HG03439 (cell line): Measurements from ENCODE around the gene AGFG2.

Experiments used
- ATAC-seq: cut with Tn5 transposase; IDR thresholded peaks from one replicate; pipeline ENCODE4 v1.9.1; 2021; ENCODE audit warnings: mild to moderate bottlenecking, moderate library complexity; ENCODE audit not compliant: unreplicated experiment

The AGFG2 gene

DNA sequence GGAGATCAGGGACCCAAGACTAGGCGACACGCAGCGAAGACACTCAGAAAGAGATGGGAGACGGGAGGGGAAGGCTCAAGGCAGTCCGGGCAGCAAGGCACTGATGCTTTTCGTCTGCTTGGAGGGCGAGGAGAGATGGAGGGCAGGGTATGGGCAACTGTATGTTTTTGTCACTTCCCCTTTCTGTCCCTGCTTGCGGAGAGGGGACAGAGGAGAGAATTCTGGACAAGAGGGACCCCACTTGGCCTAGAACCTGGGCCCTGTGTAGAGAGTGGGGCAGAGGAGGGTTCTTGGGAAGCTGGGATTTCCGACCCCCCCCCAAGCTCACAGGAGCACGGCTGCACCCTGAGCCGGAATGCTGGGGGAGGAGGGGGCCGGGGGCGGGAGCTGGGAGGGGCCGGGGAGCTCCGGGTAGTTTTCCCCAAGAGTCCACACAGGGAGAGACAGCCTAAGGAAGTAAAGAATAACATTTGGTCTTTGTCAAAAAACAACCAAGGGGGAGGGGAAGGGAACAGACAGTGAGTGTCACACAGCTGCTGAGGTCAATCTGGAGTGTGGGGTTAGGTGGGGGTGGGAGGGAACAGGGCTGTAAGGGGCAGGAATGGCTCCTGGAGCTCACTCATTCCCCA is 45.2 kb downstream of the AGFG2 start:
- ATAC-seq = no peak

DNA sequence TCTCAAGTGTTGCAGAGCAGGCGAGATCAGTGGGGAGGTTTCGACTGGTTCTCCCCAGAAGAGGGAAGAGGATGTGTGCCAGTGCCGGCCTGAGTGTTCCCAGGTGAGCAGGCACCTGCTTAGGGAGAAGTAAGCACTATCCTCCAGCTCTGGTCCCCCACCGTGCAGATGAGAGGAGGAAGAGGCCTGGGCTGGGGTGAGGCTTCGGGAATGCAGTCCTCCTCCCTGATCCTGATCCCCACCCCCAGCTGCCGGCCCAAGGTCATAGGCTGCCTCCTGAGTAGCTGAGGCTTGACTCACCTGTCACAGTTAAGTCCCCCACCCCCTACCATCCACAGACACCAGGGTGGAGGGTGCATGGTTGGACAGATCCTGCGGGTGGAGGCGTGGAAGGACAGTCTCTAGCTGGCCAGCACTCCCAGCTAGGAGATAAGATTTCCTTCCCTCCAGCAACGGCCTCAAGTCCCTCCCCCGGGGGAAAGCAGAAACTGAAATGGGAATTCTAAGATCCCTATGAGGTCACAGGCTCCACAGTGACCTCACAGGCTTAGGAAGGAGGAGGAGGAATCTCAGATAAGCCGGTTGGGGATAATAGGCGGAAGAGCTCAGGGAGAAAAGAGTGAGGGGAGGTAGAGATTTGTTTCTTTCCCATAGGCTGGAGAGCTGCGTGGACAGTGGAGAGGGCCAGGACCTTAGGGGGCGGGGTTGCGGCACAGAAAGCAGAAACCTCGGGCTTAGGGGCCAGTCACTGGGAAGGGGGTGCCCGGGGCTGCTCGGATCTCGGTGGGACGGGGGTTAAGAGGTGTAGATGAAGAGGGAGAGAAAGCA is 45.9 kb downstream of the AGFG2 start:
- ATAC-seq = no peak

DNA sequence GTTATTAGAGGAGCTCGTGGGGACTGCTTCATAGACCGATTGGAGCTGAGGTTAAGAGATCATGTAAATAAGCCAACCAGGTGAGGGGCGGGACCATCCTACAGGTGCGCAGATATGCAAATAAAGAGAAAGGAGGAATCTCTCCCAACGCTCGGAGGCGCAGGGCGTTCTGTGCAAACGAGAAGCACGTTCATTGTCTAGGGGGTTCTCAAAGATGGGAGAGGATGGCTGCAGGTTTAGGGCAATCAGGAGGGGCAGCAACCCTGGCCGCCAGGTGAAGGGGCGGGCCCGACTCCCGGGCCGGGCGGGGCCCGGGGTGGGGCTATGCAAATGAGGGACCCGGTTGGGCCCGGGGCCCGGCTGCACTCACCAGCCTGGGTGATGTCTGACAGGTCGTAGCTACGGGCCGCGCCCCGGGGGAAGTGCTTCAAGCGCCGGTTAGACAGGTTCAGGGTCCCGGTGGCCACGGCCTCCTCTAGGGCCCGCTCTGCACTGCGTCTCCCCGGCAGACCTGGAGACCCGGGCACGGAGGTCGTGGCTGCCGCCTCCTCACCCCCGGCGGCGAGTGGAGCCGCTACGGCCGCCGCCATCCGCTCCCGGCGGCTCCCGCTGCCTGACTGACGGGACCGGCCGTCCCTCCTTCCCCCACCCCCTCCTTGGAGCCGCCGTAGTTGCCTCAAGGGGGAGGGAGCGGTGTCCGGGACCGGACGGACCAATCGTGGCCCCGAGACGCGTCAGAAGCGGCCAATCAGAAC is 46.7 kb downstream of the AGFG2 start, which contains the start of gene LRCH4:
Gene LRCH4, minus strand, starts transcription at position 619 of the 755 bp plus-strand sequence. Its CDS starts 29 bp downstream, at position 590.
- peak; percentile 26 for ATAC-seq

DNA sequence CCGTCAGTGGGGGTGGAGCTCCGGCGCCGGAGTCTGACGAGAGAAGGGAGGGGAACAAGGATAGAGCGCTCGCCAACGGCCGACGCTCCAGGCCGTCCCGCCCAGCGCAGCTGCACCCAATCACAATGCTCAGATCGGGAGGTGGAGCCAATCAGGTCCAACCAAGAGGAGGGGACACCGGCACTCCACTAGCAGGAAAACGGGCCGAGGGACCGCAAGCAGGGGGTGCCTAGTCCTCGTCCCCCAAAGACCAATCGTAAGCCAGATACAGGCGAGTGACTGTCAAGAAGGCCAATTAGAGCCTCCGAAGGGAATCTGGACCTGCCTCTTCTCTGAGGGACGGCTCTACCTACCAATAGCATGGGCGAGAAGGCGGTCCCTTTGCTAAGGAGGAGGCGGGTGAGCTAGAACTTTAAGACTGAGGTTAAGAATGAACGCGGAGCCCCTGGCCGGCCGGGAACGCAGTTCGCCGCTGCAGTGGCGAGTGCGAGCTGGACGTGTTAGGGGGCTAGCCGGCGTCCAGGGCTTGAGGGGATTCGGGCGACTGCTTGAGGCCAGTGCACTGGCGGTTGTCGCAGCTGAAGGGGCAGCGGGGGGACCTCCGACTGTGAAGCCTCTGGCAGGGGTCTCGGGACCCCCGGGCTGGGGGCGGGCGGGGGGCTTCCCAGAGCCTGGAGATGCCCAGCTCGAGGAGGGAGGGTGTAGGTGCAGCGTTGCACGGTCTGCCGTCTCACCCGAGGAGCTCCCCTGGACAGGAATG is 47.4 kb downstream of the AGFG2 start, which contains the start of gene FBXO24:
Gene FBXO24, plus strand, starts transcription at position 63 of the 760 bp plus-strand sequence. Its CDS starts 298 bp downstream, at position 361.
- ATAC-seq = peak; percentile 86

DNA sequence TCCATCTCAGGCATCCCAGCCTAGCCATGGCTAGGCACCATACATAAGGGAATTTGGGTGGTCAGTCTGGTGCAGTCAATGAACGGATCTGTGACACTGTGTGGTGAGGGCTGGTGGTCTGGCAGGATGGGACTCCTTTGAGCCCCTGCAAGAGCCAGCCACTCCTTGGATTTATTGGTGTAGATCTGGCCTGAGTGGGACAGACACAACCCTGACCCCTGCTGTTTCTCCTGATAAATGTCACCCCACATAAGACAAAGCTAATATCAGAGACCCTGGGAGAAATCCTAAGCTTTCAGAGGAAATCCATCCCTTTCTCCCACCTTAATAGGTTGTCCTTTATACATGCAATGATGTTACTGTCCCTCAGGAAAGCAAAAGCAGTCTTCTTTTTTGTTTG is 49.4 kb downstream of the AGFG2 start:
- no peak for ATAC-seq

DNA sequence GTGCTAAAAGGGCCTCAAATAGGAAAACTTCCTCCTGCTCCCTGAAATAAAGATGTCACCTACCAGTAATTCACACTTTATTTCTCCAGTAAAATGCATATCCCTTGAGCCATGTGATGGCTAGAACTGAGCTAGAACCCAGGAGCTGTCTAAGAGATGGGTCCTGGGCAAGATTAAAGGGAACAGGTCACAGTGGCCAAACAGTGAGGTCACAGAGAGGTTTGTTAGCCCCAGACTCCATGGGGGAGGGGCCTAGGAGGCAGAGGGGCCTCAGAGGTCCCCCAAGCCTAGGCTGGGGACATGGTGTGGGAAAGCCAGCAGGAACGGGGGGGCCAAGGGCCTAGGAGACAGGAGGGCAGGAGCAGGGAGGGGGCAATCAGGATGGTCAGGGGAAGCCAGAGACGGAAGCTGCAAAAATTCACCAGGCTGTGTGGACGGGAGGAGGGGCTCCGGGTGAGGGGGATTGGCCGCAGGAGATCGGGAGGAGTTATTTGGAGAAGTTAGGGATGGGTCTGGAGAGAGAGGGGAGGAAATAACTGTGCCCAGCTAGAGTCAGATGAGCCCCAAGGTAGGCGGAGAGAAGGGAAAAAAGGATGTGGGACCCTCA is 50.4 kb downstream of the AGFG2 start:
- no peak for ATAC-seq

DNA sequence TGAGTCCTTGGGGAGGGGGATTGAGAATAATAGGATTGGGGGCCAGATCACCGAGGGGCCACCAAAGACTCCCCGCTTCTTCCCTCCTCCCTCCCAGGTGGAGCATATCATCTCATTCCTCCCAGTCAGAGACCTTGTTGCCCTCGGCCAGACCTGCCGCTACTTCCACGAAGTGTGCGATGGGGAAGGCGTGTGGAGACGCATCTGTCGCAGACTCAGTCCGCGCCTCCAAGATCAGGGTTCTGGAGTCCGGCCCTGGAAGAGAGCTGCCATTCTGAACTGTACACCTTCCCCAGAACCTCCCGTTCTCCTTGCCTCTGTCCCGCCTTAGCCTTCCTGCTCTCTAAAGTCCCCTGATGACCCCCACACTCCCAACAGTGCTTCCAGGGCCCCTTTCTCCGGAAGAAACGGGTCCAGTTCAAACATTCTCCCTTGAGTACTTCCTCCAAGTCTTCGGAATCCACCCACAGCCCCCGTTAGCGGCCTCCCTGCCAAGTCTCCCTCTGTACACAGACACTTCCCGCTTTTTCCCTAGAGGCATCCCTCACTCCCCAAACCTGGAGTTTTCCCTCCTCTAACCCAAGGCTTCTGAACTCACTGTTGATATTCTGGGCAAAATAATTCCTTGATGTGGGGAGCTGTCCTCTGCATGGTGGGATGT is 51.2 kb downstream of the AGFG2 start:
- no peak for ATAC-seq

DNA sequence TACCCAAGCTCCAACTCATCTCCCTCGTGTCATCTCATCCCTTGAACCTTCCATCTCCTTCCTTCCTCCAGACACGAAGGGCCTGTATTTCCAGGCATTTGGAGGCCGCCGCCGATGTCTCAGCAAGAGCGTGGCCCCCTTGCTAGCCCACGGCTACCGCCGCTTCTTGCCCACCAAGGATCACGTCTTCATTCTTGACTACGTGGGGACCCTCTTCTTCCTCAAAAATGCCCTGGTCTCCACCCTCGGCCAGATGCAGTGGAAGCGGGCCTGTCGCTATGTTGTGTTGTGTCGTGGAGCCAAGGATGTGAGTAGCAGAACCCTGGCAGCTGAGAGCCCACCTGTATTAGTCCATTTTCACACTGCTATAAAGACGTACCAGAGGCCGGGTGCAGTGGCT is 52.6 kb downstream of the AGFG2 start:
- ATAC-seq = no peak

DNA sequence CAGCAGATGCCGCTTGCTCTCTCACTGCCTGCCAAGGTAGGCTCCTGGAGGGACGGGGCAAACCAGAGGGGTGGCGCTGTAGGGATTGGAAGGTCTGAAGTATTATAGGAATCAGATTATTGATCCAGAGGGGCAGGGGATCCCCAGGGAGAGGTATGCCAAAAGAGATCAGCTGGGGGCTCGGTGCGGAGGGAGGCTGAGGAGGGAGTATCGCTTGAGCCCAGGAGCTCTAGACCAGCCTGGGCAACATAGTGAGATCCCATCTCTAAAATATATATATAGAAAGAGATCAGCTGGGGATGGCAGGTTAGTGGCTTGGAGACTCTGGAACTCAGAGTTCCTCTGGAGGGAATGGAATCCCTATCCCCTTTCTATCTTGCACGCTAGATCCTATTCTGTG is 56.2 kb downstream of the AGFG2 start:
- no peak for ATAC-seq

DNA sequence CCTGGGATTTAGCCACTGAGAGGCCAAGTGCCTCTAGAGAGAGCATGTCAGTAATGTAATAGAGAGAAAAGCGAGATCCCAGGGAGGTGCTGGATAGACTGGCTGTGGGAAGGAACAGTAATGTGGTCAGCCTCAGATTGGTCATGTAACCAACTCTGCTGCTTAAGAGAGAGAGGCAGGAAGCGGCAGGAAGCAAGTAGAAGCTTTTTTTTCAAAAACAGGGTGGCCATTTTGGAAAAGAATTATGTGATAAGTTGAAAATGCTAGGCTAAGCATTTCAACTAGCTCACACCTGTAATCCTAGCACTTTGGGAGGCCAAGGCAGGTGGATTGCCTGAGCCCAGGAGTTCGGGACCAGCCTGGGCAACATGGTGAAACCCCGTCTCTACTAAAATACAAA is 59.4 kb downstream of the AGFG2 start:
- no peak for ATAC-seq

DNA sequence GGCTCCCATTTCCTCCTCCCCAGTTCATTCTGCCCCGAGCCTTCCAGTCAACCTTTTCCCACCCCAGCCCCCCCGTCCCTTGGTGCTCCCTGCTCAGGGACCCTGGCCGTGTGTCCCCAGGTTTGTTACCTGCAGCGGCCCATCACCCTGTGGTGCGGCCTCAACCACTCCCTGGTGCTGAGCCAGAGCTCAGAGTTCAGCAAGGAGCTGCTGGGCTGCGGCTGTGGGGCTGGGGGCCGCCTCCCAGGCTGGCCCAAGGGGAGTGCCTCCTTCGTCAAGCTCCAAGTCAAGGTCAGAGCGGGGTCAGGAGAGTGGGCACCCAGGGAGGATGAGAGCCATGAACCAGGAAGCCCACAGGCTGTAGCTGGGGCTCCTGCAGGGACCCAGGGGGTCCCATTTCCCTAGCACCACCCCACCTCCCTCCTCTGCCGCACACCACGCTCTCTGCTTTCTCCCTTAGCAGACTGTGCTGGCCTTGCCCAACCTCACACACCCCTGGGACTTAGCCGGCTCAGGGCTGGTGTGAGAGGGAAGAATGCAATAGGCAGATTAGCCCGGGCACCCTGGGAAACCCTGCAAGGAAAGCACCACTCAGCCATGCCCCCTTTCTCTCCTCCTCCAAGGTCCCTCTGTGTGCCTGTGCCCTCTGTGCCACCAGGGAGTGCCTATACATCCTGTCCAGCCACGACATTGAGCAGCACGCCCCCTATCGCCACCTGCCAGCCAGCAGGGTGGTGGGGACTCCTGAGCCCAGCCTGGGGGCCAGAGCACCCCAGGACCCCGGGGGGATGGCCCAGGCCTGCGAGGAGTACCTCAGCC is 61.1 kb downstream of the AGFG2 start:
- ATAC-seq = no peak

DNA sequence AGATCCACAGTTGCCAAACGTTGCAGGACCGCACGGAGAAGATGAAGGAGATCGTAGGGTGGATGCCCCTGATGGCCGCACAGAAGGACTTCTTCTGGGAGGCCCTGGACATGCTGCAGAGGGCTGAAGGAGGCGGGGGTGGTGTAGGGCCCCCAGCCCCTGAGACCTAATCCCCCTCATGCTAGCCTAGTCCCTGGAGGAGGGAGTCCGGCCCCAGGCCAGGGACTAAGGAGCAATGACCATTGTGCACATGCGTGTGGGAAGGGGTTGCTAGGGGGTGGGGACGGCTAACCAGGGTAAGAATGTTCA is 61.7 kb downstream of the AGFG2 start:
- no peak for ATAC-seq

DNA sequence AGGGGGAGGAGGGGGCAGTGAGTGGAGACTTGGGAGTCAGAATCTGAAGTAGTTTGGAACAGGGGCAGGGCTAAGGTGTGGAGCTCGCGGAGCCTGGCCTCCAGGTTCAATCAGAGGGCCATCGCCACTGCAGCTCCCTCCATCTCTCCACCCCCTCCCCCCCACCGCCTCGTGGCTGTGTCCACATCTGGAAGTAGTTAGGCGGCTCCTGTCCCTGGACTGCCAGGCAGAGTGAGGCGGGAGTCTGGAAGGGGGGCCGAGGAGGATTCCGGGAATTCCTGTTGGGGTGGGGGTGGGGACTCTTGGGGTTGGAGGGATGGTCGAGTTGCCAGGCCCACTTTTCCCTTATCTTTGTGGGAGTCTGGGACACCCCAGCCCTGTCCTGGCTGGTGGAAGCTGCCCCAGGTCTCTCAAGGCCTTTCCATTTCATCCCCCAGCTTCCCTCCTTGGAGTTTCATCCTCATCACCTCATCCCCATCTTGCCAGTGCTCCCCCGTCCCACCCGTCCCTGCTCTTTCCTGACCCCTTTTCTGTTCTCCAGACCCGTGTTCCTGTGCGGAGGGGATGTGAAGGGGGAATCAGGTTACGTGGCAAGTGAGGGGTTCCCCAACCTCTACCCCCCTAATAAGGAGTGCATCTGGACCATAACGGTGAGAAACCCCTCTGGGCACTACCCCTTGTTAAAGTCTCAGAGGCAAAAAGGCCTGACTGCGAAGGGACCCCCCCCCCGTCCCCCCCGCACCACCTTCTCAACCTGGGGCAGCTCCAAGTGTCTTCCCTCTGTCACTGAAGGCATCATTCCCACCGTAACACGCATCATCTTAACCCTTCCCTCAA is 64.1 kb downstream of the AGFG2 start:
- ATAC-seq = no peak

DNA sequence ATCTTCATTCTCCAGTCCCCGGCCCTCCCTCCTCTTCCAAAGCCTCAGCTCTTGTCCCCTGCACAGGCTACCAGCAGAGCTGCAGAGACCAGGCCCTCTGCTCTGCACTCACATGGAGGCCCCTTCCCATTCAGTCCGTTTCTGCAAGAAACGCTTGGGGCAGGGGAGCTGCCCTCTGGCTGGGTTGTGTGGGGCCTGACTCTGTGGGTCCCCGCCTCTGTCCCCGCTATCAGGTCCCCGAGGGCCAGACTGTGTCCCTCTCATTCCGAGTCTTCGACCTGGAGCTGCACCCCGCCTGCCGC is 64.7 kb downstream of the AGFG2 start:
- no peak for ATAC-seq

DNA sequence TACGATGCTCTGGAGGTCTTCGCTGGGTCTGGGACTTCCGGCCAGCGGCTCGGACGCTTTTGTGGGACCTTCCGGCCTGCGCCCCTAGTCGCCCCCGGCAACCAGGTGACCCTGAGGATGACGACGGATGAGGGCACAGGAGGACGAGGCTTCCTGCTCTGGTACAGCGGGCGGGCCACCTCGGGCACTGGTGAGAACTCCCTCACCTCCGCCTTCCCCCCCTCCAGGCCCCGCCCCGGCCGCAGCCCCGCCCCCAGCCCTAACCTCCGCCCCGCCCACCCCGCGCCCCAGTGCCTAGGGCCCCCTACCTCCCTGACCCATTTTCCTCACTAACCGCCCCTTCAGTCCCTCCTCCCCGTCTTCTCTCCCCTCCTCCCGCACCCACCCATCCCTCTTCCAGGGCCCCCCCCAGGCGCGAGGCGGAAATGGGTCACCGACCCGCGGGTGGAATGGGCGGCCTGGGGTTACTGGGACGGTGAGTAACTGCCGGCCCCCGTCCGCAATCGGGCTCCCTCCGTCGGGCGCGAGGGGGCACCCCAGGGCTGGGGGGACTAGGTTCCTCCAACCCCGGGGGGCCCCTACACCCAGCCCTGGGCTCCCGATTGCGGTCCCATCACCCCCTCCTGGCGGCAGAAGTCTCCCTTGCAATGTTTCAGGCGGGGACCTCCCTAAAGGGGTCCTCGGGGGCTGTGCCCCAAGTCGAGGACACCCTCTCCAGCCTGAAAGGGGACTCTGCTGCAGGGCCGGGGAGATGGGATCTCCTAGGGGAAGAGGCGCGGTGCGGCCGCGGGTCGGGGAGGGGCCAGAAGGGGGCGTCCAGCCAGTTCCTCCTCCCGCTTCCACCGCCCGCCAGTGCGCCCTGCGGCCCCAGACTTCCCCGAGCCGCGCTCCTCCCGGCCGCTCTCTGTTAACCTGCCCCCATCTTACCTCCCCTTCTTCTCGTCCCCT is 65.3 kb downstream of the AGFG2 start:
- ATAC-seq = peak; percentile 49

DNA sequence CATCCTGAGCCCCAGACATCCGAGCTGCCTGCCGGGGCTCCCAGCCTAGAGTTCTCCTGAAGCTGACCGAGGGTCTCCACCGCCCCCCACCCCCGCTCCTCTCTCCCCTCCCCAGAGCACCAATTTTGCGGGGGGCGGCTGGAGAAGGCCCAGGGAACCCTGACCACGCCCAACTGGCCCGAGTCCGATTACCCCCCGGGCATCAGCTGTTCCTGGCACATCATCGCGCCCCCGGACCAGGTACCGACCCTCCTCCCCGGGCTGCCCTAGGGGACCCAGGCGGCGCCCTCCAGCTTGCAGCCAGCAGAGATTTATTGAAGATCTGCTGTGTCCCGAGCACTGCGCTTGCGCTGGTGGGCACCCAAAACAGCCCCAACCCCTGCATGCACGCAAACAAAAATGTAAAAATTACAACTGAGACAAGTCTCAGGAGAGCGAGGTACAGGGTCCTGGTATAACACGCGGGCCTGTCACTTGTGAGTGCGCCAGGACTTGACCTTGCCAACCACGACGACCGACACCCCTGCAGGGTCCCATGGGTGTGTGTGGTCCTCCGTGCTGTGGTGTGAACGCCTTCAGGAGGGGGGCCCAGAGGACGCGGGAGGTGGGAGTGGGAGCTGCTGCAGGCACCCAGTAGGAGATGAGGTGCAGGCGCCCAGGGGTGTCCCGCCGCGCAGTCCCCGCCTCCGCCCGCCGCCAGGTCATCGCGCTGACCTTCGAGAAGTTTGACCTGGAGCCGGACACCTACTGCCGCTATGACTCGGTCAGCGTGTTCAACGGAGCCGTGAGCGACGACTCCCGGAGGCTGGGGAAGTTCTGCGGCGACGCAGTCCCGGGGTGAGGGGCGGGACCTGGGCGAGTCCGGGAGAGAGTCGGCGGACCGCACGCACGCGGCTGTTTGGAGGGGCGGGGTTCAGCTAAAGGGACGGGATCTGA is 66.2 kb downstream of the AGFG2 start:
- ATAC-seq = no peak
